ENCODE results near the gene SLU7. TPM values are rescaled to one million over a fixed set of nuclear protein-coding genes. Genes with fewer than 3 reads are reported as not detected.
"Not testable (repeated sequence)": the region's sequence is repeated elsewhere in the genome, so short reads cannot be mapped to it uniquely, and the experiment has no call there.

The SLU7 gene
- total RNA-seq, 1 experiment from 2014 or later = 43.6 TPM

DNA sequence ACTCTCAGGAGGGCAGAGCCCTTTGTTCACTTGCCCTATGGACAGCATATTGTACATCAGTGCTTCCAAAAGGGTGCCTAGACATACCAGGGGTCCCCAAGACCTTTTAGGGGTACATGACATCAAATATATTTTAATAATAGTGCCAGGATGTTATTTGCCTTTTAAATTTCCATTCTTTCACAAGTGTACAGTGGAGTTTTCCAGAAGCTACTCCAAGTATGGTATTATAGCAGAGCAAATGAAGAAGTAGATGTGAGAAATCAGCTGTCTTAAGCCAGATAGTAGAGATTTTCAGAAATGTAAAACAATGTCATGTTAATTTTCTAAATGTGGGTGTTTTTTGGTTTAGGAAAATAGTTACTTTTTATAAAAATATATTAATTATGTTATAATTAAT is 18.4 kb upstream of the SLU7 start:
- CTCF ChIA-PET = interaction anchor here (1.9 to 3.1 kb wide), 4 partner anchors 8 to 416 kb away, joined by 6 to 18 read pairs (median 8); partner anchors contain the start of gene PTTG1
- TF ChIP-seq SRF (IDR thresholded peaks at IDR 0.05; ENCODE audit: low read depth) = no peak
- no peak for TF ChIP-seq POLR2AphosphoS5 (IDR thresholded peaks at IDR 0.05; ENCODE audit: low read depth, low read length)
- TF ChIP-seq ELF1 (IDR thresholded peaks at IDR 0.05; ENCODE audit: borderline replicate concordance, low read depth) = no peak
- no peak for TF ChIP-seq JUND (IDR thresholded peaks at IDR 0.05)
- TF ChIP-seq, protein P1, sequence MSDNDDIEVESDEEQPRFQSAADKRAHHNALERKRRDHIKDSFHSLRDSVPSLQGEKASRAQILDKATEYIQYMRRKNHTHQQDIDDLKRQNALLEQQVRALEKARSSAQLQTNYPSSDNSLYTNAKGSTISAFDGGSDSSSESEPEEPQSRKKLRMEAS (IDR thresholded peaks at IDR 0.05) = no peak
- no peak for TF ChIP-seq YY1 (IDR thresholded peaks at IDR 0.05; ENCODE audit: extremely low read depth, insufficient replicate concordance, low read depth, low read length)
- TF ChIP-seq SIN3A (IDR thresholded peaks at IDR 0.05; ENCODE audit: low read depth) = no peak
- peaks cover 0 to 15% of the 10 kb centered on the region in 2 experiments; a peak in 1 of 4 replicates for H3K4me1 ChIP-seq (ENCODE audit: control insufficient read depth in 1 of 2, insufficient read depth in 2 of 2, low read length in 2 of 2)
- H3K4me2 ChIP-seq (ENCODE audit: low read length) = no peak overlapping the region
- no peak overlapping the region for H3K4me3 ChIP-seq (replicated peaks in 1 of 2; ENCODE audit: low read depth in 1 of 2, low read length in 2 of 2)
- RAD21 ChIA-PET (ENCODE audit: low non-redundant PET in 1 of 2, low total read pairs in 2 of 2, uncharacterized antibody in 2 of 2, unreplicated experiment in 2 of 2) = no interaction called here
- DNase-seq (ENCODE audit: low read depth, low spot score) (no peak), ATAC-seq (no peak)
- H3K79me2 ChIP-seq (ENCODE audit: insufficient read depth, low read length) = no peaks in the 10 kb centered on the region
- no peaks in the 10 kb centered on the region for H3K36me3 ChIP-seq (ENCODE audit: control insufficient read depth in 1 of 2, insufficient read depth in 2 of 2, low read length in 2 of 2)
- POLR2A ChIA-PET = no interaction called here
- no peaks in the 10 kb centered on the region for H4K20me1 ChIP-seq (ENCODE audit: insufficient read depth)
- no peak overlapping the region for H3K27ac ChIP-seq (ENCODE audit: low read depth, low read length)
- no TSS peak for BruUV-seq (replicated peaks)
- intact Hi-C loops (cut with micrococcal nuclease) = no loop called here
- H3K9me3 ChIP-seq (ENCODE audit: control insufficient read depth in 1 of 2, insufficient read depth in 1 of 2, low read depth in 1 of 2, low read length in 2 of 2) = no peaks in the 10 kb centered on the region
- H3K27me3 ChIP-seq (ENCODE audit: insufficient read depth, low read length) = no peaks in the 10 kb centered on the region
- H3K9me2 ChIP-seq (ENCODE audit: insufficient read depth) = no peaks in the 10 kb centered on the region; the same call in 1 of the 2 replicates
- H2AFZ ChIP-seq (ENCODE audit: low read depth, low read length, poor library complexity, severe bottlenecking) = no peak overlapping the region
- no peak overlapping the region for H3K9ac ChIP-seq (ENCODE audit: low read length)

DNA sequence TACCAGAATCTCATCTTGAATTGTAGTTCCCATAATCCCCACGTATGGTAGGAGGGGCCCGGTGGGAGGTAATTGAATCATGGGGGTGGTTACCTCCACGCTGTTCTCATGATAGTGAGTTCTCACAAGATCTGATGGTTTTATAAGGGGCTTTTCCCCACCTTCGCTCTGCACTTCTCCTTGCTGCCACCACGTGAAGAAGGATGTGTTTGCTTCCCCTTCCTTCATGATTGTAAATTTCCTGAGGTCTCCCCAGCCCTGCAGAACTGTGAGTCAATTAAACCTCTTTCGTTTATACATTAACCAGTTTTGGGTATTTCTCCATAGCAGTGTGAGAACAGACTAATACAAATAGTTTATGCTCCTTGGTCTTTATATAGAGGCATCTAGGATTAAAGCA is 17.8 kb upstream of the SLU7 start:
- BruUV-seq (replicated peaks); DNase-seq (ENCODE audit: low read depth, low spot score); H4K20me1 ChIP-seq (ENCODE audit: insufficient read depth); H3K36me3 ChIP-seq (ENCODE audit: control insufficient read depth in 1 of 2, insufficient read depth in 2 of 2, low read length in 2 of 2); H3K9ac ChIP-seq (ENCODE audit: low read length); H3K4me3 ChIP-seq (replicated peaks in 1 of 2; ENCODE audit: low read depth in 1 of 2, low read length in 2 of 2); POLR2A ChIA-PET; H2AFZ ChIP-seq (ENCODE audit: low read depth, low read length, poor library complexity, severe bottlenecking); CTCF ChIA-PET; ATAC-seq; H3K79me2 ChIP-seq (ENCODE audit: insufficient read depth, low read length); RAD21 ChIA-PET (ENCODE audit: low non-redundant PET in 1 of 2, low total read pairs in 2 of 2, uncharacterized antibody in 2 of 2, unreplicated experiment in 2 of 2); H3K27me3 ChIP-seq (ENCODE audit: insufficient read depth, low read length); intact Hi-C loops (cut with micrococcal nuclease); H3K4me2 ChIP-seq (ENCODE audit: low read length); H3K9me2 ChIP-seq (ENCODE audit: insufficient read depth); H3K27ac ChIP-seq (ENCODE audit: low read depth, low read length); H3K9me3 ChIP-seq (ENCODE audit: control insufficient read depth in 1 of 2, insufficient read depth in 1 of 2, low read depth in 1 of 2, low read length in 2 of 2): not testable (repeated sequence)
- peaks cover 0 to 15% of the 10 kb centered on the region in 2 experiments; a peak in 1 of 4 replicates for H3K4me1 ChIP-seq (ENCODE audit: control insufficient read depth in 1 of 2, insufficient read depth in 2 of 2, low read length in 2 of 2)
